H1 (cell line): ENCODE data around the gene UBE2E2. TPM values are rescaled to one million over a fixed set of nuclear protein-coding genes. Genes with fewer than 3 reads are reported as not detected.

Source experiments
- CTCF ChIA-PET: fragments of 300-600 bp; sonication (Branson Sonifier 250); formaldehyde crosslinking; loops from one replicate; lab custom pipeline; 2021; ENCODE audit not compliant: partially characterized antibody; lab: Charles Lee
- POLR2A ChIA-PET: fragments of 300-600 bp; sonication (Branson Sonifier 250); formaldehyde crosslinking; loops from one replicate; lab custom pipeline; 2021; ENCODE audit warnings: inconsistent platforms; ENCODE audit not compliant: partially characterized antibody; lab: Charles Lee
- DNase-seq, 2 experiments: peaks; one replicate each; pipeline versions ENCODE4 v3.0.0 to v3.0.0-alpha.2; 2010 to 2022; ENCODE audit warnings: low spot score in 2 of 2, low read depth in 1 of 2, mixed read lengths in 1 of 2
- FAIRE-seq: peaks from 2 replicates; lab custom pipeline; 2011; peaks lifted over from hg19 to GRCh38; lab: Jason Lieb, UNC
- H2AFZ ChIP-seq: 2 replicates; pipeline ENCODE4 v1.8.1; 2012; ENCODE audit warnings: low read length, inconsistent platforms
- H2AK5ac ChIP-seq: 2 replicates; pipeline ENCODE4 v1.6.1; 2013; ENCODE audit warnings: low read depth, low read length
- H2BK120ac ChIP-seq: replicated peaks from 2 replicates; pipeline ENCODE3; 2013; ENCODE audit warnings: low read depth, low read length, inconsistent platforms
- H2BK12ac ChIP-seq: 2 replicates; pipeline ENCODE4 v1.6.1; 2013; ENCODE audit warnings: low read depth, low read length
- H2BK15ac ChIP-seq: 2 replicates; pipeline ENCODE4 v1.6.1; 2013; ENCODE audit warnings: low read length
- H2BK20ac ChIP-seq: 2 replicates; pipeline ENCODE4 v1.6.1; 2013; ENCODE audit warnings: low read length
- H2BK5ac ChIP-seq: 2 replicates; pipeline ENCODE4 v1.6.1; 2013; ENCODE audit warnings: low read depth, low read length
- H3K14ac ChIP-seq: 2 replicates; pipeline ENCODE4 v1.6.1; 2013; ENCODE audit warnings: inconsistent platforms; ENCODE audit not compliant: insufficient read length
- H3K18ac ChIP-seq: 2 replicates; pipeline ENCODE4 v1.6.1; 2013; ENCODE audit warnings: low read length; ENCODE audit errors: extremely low read depth
- H3K23ac ChIP-seq: 2 replicates; pipeline ENCODE4 v1.6.1; 2013; ENCODE audit warnings: inconsistent platforms; ENCODE audit not compliant: insufficient read length
- H3K23me2 ChIP-seq: 2 replicates; pipeline ENCODE4 v1.6.1; 2013; ENCODE audit warnings: low read depth, low read length
- H3K27ac ChIP-seq: 2 replicates; pipeline ENCODE4 v1.6.1; 2011; ENCODE audit warnings: low read depth, low read length, inconsistent platforms
- H3K27me3 ChIP-seq, 4 experiments: replicated peaks in 1 of 4; 1 replicate in 1 of 4; 2 replicates in 3 of 4; pipeline versions ENCODE4 v1.6.1 to v1.8.1; 2011 to 2013; ENCODE audit warnings: low read length in 3 of 4, mild to moderate bottlenecking in 3 of 4, inconsistent platforms in 2 of 4, mixed read lengths in 2 of 4, moderate library complexity in 1 of 4; ENCODE audit not compliant: control insufficient read depth in 3 of 4, insufficient read depth in 3 of 4; ENCODE audit errors: extremely low read depth in 1 of 4
- H3K36me3 ChIP-seq, 4 experiments: 2 replicates each; pipeline versions ENCODE4 v1.6.1 to v1.8.1; 2011 to 2013; ENCODE audit warnings: mild to moderate bottlenecking in 4 of 4, low read length in 3 of 4, moderate library complexity in 2 of 4, control low read depth in 1 of 4, inconsistent platforms in 1 of 4; ENCODE audit not compliant: insufficient read depth in 4 of 4, control insufficient read depth in 2 of 4
- H3K4ac ChIP-seq: replicated peaks from 2 replicates; pipeline ENCODE3; 2013; ENCODE audit warnings: low read length, low read depth, mixed read lengths, inconsistent platforms; ENCODE audit not compliant: insufficient read length
- H3K4me1 ChIP-seq, 4 experiments: replicated peaks in 1 of 4; 1 replicate in 1 of 4; 2 replicates in 3 of 4; pipeline versions ENCODE4 v1.6.1 to v1.8.1; 2011 to 2013; ENCODE audit warnings: low read length in 3 of 4, inconsistent platforms in 2 of 4, mixed read lengths in 1 of 4; ENCODE audit not compliant: insufficient read depth in 4 of 4, control insufficient read depth in 3 of 4
- H3K4me2 ChIP-seq, 2 experiments: 2 replicates each; pipeline versions ENCODE4 v1.6.1 to v1.8.1; 2011 to 2013; ENCODE audit warnings: low read depth in 2 of 2, low read length in 2 of 2, control low read depth in 1 of 2, inconsistent platforms in 1 of 2, mild to moderate bottlenecking in 1 of 2; ENCODE audit not compliant: insufficient read depth in 1 of 2
- H3K4me3 ChIP-seq, 4 experiments: fragments of 200-600, 300-600 bp in 1 of 4; sonication (generic), shearing (Covaris generic), sonication (Bioruptor Twin) in 1 of 4; 2 replicates each; pipeline versions ENCODE4 v1.5.1 to v1.8.1; 2011 to 2016; ENCODE audit warnings: low read length in 4 of 4, low read depth in 3 of 4, control low read depth in 2 of 4, inconsistent platforms in 2 of 4, mild to moderate bottlenecking in 2 of 4, mixed read lengths in 1 of 4, moderate library complexity in 1 of 4; ENCODE audit not compliant: insufficient read depth in 2 of 4; ENCODE audit errors: extremely low read depth in 1 of 4
- H3K56ac ChIP-seq: replicated peaks from 2 replicates; pipeline ENCODE3; 2013; ENCODE audit warnings: low read depth, mild to moderate bottlenecking, mixed read lengths, low read length, inconsistent platforms; ENCODE audit not compliant: insufficient read length
- H3K79me1 ChIP-seq: 2 replicates; pipeline ENCODE4 v1.6.1; 2013; ENCODE audit warnings: low read depth, low read length, control low read depth
- H3K79me2 ChIP-seq, 2 experiments: 2 replicates each; pipeline versions ENCODE4 v1.6.1 to v1.8.1; 2012 to 2013; ENCODE audit warnings: low read length in 2 of 2, mild to moderate bottlenecking in 2 of 2, inconsistent platforms in 1 of 2; ENCODE audit not compliant: insufficient read depth in 2 of 2, control insufficient read depth in 1 of 2
- H3K9ac ChIP-seq, 4 experiments: replicated peaks in 1 of 4; 1 replicate in 1 of 4; 2 replicates in 3 of 4; pipeline versions ENCODE4 v1.6.1 to v1.8.1; 2011 to 2013; ENCODE audit warnings: low read depth in 3 of 4, low read length in 3 of 4, control low read depth in 2 of 4, mild to moderate bottlenecking in 2 of 4, moderate library complexity in 2 of 4, inconsistent platforms in 1 of 4; ENCODE audit errors: extremely low read depth in 1 of 4
- H3K9me3 ChIP-seq, 2 experiments: 2 replicates each; pipeline versions ENCODE4 v1.6.1 to v1.8.1; 2012 to 2013; ENCODE audit warnings: mild to moderate bottlenecking in 2 of 2, moderate library complexity in 2 of 2, control low read depth in 1 of 2, inconsistent platforms in 1 of 2, low read depth in 1 of 2, low read length in 1 of 2, mixed read lengths in 1 of 2; ENCODE audit not compliant: insufficient read depth in 2 of 2
- H4K20me1 ChIP-seq, 2 experiments: replicated peaks in 1 of 2; 2 replicates each; pipeline versions ENCODE3 to v1.8.1; 2011 to 2013; ENCODE audit warnings: inconsistent platforms in 2 of 2, low read length in 2 of 2, mild to moderate bottlenecking in 1 of 2; ENCODE audit not compliant: insufficient read depth in 2 of 2, control insufficient read depth in 1 of 2
- H4K5ac ChIP-seq: 2 replicates; pipeline ENCODE4 v1.6.1; 2013; ENCODE audit warnings: low read length, low read depth, mixed read lengths, inconsistent platforms; ENCODE audit not compliant: insufficient read length
- H4K8ac ChIP-seq: 2 replicates; pipeline ENCODE4 v1.8.0; 2013; ENCODE audit warnings: mild to moderate bottlenecking, moderate library complexity, low read length, inconsistent platforms; ENCODE audit not compliant: insufficient read depth; ENCODE audit errors: extremely low read depth
- H4K91ac ChIP-seq: replicated peaks from 2 replicates; pipeline ENCODE3; 2013; ENCODE audit warnings: low read length, mixed read lengths, inconsistent platforms; ENCODE audit not compliant: insufficient read length
- BRCA1 ChIP-seq: IDR thresholded peaks from 2 replicates; pipeline ENCODE4 v1.6.1; 2012; ENCODE audit warnings: low read depth, low read length, improper control_type of control experiment
- NRF1 ChIP-seq: IDR thresholded peaks from 2 replicates; pipeline ENCODE4 v1.6.1; 2011; ENCODE audit warnings: mild to moderate bottlenecking, low read depth, low read length, improper control_type of control experiment
- SP4 ChIP-seq: IDR thresholded peaks from 2 replicates; pipeline ENCODE4 v1.6.1; 2012; ENCODE audit warnings: low read length, inconsistent platforms
- WGBS, 2 experiments: shearing (Covaris generic) in 1 of 2; methylation state at CpG; one replicate each; pipeline versions ENCODE4 v1.1.6 to v1.1.7; 2013 to 2015; ENCODE audit warnings: low lambda C conversion rate in 2 of 2, mixed read lengths in 2 of 2, inconsistent platforms in 1 of 2, low coverage in 1 of 2, missing lambda C conversion rate in 1 of 2; ENCODE audit not compliant: insufficient replicate concordance in 2 of 2, insufficient coverage in 1 of 2, insufficient read length in 1 of 2; ENCODE audit errors: extremely low coverage in 1 of 2, missing lambda C conversion rate in 1 of 2; 5-methylcytosine and 5-hydroxymethylcytosine counted together
- polyA plus RNA-seq, 7 experiments: library from polyadenylated mRNA; depleted of rRNA in 3 of 7; stranded (reverse) in 5 of 7; unstranded in 2 of 7; fragments of >200 nt in 5 of 7; fragments of 200-250 nt in 2 of 7; gene quantifications; 1 replicate in 5 of 7; 2 replicates in 1 of 7; 4 replicates in 1 of 7; pipeline versions ENCODE4 v1.2.1 to v1.2.3, GENCODE V29; 2011 to 2013; ENCODE audit warnings: missing spikeins in 2 of 7, mixed read lengths in 2 of 7
- total RNA-seq: library from RNA; stranded (reverse); fragmentation: NEBNext Ultra II Directional; extraction: Animal tissue kit (Norgen Biotek cat#: 25700); gene quantifications from 2 replicates; pipeline ENCODE4 v1.2.1, GENCODE V29; 2021
- TF ChIP-seq, protein P1 (sequence below): IDR thresholded peaks from 2 replicates; pipeline ENCODE4 v1.6.1; 2012; ENCODE audit warnings: inconsistent platforms

The UBE2E2 gene
- total and polyA plus RNA-seq, 2 of the 8 experiments (the other 6 are each of a cell fraction or from before 2014, with no cell fraction given): 57.6 to 70.6 TPM

DNA sequence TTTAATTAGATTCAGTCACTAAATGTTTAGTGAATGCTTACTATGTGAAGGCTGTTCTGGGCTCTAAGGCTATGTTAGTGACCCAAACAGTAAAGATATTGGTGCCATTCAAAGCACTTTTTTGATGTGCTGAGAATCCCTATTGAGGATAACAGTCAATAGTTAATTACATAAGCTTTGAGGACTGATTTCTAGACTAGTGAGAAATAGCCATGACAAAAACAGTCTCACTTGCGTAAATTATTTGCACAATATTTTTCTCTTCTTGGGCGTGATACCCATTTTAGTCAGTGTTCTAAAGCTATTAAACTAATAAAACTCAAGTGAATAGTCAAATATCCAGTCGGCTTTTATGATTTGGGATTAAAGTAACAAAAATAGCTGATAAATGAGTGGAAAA is 74.6 kb downstream of the UBE2E2 start:
- Histone ChIP-seq H3K23me2 (no peaks in the 10 kb centered on the region), H2AFZ (no peak overlapping the region), H2BK12ac (no peak overlapping the region), H2BK5ac (no peak overlapping the region), H3K9me3 (peaks cover 0 to 3% of the 10 kb centered on the region in 2 experiments; a peak in 1 of 4 replicates), H4K8ac (no peak overlapping the region), H3K27ac (no peak overlapping the region), H3K79me1 (no peaks in the 10 kb centered on the region; the same call in none of the 2 replicates), H3K79me2 (peaks cover 0 to 5% of the 10 kb centered on the region in 2 experiments; a peak in 1 of 4 replicates), H3K9ac (no peak overlapping the region), H4K91ac (no peak overlapping the region), H3K36me3 (no peaks in the 10 kb centered on the region), H3K4me1 (no peaks in the 10 kb centered on the region; a peak in 1 of 7 replicates), H2BK15ac (no peak overlapping the region), H4K5ac (no peak overlapping the region), H4K20me1 (no peaks in the 10 kb centered on the region), H3K27me3 (no peaks in the 10 kb centered on the region)
- CTCF ChIA-PET: no interaction called here
- POLR2A ChIA-PET: interaction anchor here (0.5 kb wide), 1 partner anchor 503 kb away, joined by 3 read pairs; no protein-coding TSS in a partner anchor
- no peak for FAIRE-seq
- no peak for TF ChIP-seq NRF1
- no peak for TF ChIP-seq BRCA1
- no peak for TF ChIP-seq SP4
- TF ChIP-seq, protein P1, sequence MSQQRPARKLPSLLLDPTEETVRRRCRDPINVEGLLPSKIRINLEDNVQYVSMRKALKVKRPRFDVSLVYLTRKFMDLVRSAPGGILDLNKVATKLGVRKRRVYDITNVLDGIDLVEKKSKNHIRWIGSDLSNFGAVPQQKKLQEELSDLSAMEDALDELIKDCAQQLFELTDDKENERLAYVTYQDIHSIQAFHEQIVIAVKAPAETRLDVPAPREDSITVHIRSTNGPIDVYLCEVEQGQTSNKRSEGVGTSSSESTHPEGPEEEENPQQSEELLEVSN: no peak
- TF ChIP-seq, all 59 proteins: peak for 0
- 87% methylated on average over 3 of the region's 3 CpGs; no CpG with 5 or more reads in 1 of the 2 experiments for WGBS, 2 experiments
- no peak overlapping the region for H3K23ac ChIP-seq
- no peak overlapping the region for H3K56ac ChIP-seq
- H3K4me2 ChIP-seq: no peak overlapping the region
- H3K4me3 ChIP-seq: no peak overlapping the region
- no peak overlapping the region for H3K14ac ChIP-seq
- H3K4ac ChIP-seq: no peak overlapping the region
- no peak overlapping the region for H2BK20ac ChIP-seq
- DNase-seq: no peak
- H2AK5ac ChIP-seq: no peak overlapping the region
- no peak overlapping the region for H3K18ac ChIP-seq
- no peak overlapping the region for H2BK120ac ChIP-seq
